HG02885 (cell line): ENCODE data around the gene SLC24A3.

Source experiments
- ATAC-seq: cut with Tn5 transposase; IDR thresholded peaks from one replicate; pipeline ENCODE4 v1.9.1; 2021; ENCODE audit warnings: mild to moderate bottlenecking; ENCODE audit not compliant: unreplicated experiment, poor library complexity

SLC24A3 gene

DNA sequence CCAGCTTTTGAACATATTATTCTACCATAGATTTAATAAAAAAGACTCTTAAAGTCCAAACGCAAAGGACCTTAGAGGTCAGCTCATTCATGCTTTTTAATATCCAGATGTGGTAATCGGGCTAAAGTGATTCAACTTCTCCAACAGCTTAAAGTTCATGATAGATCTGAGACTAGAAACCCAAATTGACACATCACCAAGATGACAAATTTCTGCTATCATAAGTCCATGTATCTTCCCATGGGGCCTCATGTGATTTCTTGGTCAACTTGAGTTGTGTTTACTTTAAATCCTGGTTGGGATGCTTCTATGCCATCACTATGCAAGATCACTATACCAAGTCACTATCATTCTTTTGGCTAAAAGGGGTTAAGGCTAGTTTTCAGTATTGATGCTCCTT lies 56.0 kb downstream of the SLC24A3 start:
- ATAC-seq: no peak

- no peak for ATAC-seq
Measured at GRCh38 chr20:19269737-19270340, 57.4 kb downstream of the SLC24A3 start.

DNA sequence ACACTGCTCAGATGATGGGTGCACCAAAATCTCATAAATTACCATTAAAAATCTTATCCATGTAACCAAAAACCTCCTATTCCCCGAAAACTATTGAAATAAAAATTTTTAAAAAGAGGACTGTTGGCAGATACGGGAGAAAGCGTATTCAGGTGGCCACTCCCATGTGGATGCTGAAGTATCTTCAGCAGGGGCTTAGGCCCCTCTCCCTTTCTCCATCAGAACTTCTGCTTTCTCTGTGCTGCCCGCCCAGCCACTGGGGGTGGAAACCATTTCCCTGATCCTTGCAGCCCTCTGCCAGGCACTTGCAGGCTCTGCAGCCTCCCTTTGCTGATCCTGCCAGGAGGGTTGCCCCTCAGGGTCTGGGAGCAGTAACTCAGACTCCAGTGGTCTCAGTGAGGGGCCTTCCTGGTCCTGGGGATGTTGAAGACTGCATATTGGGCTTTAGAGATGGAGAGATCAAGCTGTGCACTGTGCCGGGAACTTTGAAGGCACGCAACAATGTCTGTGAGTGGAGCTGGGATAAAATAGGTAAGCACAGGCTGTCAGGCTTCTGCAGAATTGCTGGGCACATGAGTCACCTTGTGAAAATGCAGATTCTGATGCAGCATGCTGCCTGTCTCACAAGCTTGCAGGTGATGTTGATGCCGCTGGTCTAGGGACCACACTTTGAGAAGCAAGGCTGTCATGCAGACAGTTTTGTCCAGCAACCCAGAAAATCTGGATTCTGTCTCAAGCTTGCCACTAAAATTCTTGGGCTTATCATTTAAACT lies 59.6 kb downstream of the SLC24A3 start:
- ATAC-seq: no peak

GRCh38 chr20:19272976-19273654 lies 60.7 kb downstream of the SLC24A3 start:
- no peak for ATAC-seq

- ATAC-seq: no peak
Measured at GRCh38 chr20:19274001-19274400, 61.6 kb downstream of the SLC24A3 start.

DNA sequence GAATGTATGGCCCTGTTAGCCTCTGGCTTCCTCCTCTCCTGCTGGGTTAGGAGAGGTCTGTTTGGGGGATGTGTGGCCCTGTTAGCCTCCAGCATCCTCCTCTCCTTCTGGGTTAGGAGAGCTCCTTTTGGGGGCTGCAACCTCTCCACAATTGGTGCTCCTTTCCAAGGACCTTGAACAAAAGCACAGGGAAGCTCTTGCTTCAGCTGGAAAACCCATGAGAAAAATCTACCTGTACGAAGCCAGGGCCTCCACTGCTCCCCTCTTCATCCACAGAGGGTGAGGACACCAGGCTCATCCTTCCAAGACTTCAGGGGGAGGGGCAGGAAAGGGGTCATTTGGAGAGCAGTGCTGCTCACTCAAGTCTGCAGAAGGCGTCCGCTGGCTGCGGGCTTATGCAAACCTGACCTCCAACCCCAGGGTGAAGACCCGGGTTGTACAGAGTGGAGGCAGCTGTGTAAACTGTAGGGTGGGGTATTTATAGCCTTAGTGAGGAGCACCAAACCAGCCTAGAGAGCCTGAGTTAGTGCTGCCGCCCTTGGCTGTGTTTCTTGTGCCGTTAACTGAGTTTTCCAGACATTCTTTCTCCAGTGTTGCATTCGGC lies 62.1 kb downstream of the SLC24A3 start:
- no peak for ATAC-seq

DNA sequence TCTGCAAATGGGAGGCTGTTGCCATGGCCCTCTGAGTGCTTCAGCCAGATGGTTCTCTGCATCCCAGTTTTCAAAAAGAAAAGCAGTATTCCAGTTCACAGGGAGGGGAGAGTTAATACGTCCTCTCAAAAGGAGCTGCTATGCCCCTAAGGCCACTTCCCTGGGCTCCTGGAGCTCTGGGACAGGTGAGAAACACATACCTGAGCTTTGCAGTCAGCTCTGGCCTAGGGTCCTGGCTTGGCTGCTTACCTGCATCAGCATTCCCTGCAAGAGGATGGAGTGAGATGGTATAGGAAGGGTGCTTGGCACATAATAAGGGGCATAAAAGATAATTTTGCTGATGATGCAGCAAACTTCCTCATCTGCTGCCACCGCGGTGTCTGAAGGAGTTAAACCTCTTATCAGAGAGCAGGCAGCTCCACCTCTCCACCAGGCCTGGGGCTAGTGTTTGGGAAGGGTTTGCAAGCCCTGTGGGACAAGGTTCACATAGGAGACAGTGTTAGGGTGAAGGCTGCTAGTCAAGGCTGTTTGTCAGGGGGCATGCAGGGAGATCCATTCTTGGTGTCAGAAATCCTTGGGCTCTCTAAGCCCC lies 62.7 kb downstream of the SLC24A3 start:
- ATAC-seq: no peak

DNA sequence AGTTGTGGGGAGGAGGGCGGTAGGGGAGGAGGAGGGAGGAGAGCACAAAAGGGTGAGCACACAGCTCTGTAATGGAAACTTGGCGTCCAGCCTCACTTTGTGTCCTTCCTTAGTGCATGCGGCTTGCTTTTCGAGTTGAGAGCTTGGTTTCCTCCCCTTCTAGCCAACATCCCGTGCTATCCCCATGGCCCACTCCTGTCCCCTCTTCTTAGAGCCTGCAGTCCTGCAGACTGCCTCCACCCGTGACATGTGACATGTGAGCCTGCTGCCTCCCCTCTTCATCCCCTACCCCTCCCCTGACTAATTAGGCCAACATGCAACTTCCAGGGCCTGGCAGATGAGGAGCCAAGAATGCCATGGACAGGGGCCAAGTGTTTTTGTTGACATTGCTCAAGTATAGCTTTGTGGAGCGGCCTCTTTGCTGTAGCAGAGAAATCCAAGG lies 63.2 kb downstream of the SLC24A3 start:
- no peak for ATAC-seq

GRCh38 chr20:19277381-19277780 lies 64.9 kb downstream of the SLC24A3 start:
- no peak for ATAC-seq

GRCh38 chr20:19283490-19284025 lies 71.1 kb downstream of the SLC24A3 start:
- no peak for ATAC-seq

- ATAC-seq: no peak
Measured at GRCh38 chr20:19284400-19285178, 72.1 kb downstream of the SLC24A3 start.

DNA sequence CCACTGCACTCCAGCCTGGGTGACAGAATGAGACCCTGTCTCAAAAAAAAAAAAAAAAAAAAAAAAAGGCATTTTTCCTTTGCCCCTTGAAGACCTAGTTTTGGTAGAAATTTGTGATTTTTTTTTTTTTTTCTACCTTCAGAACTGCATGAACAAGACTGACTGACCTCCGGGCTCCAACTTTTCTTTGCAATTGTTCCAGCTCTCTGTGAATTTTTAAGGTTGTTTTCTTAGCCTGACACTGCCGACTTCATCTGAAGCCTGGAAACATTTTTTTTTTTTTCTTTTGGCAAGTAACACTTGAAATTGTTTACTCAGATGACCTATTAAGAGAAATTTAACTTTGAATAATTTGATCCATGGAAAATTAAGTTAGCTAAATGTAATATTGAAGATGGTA lies 73.0 kb downstream of the SLC24A3 start:
- no peak for ATAC-seq

DNA sequence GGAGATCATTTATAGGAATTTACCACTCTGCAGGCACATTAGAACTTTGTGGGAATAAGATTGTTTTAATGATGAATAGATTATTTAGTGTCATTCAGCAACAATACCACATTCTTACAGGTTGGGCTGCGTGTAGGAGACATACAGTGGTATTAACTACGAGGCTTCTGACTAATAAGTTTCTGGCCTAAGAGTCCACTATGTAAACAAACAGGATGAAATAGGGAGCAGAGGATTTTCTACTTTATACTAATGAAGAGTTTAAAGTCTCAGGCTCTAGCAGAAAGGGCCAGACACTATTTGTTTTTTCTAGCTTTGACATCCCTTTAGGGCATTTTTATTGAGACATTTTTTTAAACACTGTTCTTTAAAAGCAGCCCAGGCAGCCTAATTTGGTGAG lies 75.6 kb downstream of the SLC24A3 start:
- ATAC-seq: no peak

- ATAC-seq: no peak
Measured at GRCh38 chr20:19288636-19289035, 76.2 kb downstream of the SLC24A3 start.

- no peak for ATAC-seq
Measured at GRCh38 chr20:19289451-19289850, 77.0 kb downstream of the SLC24A3 start.

- ATAC-seq: no peak
Measured at GRCh38 chr20:19291024-19291817, 78.8 kb downstream of the SLC24A3 start.

DNA sequence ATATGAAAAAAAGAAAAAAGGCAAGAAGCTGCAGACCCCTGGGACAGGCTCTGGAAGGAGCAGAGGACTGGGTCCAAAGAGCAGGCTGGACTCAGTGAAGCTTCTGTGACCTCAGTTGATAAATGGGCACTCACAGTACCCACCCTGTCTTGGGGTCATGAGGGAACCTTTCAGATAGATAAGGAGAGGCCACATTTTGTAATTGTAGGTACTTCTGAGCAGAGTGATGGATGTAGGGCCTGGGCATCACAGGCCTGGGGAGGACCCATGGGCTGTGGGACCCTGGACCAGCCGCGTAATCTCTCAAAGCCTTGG lies 79.3 kb downstream of the SLC24A3 start:
- ATAC-seq: no peak

GRCh38 chr20:19292254-19292653 lies 79.8 kb downstream of the SLC24A3 start:
- ATAC-seq: no peak

GRCh38 chr20:19295076-19295475 lies 82.6 kb downstream of the SLC24A3 start:
- ATAC-seq: no peak
